Measurements from ENCODE around the gene LAMC1. TPM values are rescaled to one million over a fixed set of nuclear protein-coding genes. Genes with fewer than 3 reads are reported as not detected.

Gene LAMC1
- total and polyA plus RNA-seq, 2 donors (not counting 1 experiment from before 2014, with no cell fraction given) = 11.5 to 34.0 TPM

DNA sequence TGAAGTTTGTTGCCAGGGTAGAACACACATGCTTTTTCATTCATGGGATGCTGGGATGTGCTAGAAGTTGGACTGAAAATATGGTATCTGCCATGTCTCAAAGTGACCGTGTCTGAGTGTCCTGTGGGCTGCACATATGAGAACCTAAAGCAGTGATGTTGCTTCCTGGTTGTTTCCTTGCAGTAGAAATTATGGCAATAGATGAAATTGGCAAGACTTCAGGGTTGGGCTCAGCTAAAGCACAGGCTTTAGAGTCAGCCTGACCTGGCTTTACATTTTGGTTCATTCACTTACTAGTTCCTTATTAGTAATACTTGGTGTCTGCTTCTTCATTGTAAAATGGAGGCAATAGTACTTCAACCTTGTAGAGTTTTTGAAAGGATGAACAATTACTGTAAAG lies 165.0 kb downstream of the LAMC1 start:
- no peak overlapping the region for H3K27ac ChIP-seq (ENCODE audit: low read length in 2 of 2)
- no peak overlapping the region for H3K4me2 ChIP-seq (replicated peaks; ENCODE audit: low read depth, low read length, poor library complexity, severe bottlenecking)
- intact Hi-C loops (cut with micrococcal nuclease) = no loop called here
- H3K4me3 Mint-ChIP-seq = no peak overlapping the region
- no peak overlapping the region for H3K4me3 ChIP-seq (ENCODE audit: control extremely low read depth in 1 of 5, extremely low read depth in 1 of 5, insufficient read depth in 1 of 5, low read depth in 2 of 5, low read length in 4 of 5)
- no peaks in the 10 kb centered on the region for H3K9me3 ChIP-seq (ENCODE audit: control extremely low read depth in 1 of 3, control insufficient read depth in 2 of 3, insufficient read depth in 1 of 3, low read length in 2 of 3)
- H3K9me3 Mint-ChIP-seq (ENCODE audit: insufficient read depth) = no peaks in the 10 kb centered on the region
- peaks cover 4 to 7% of the 10 kb centered on the region in 2 donors for H3K4me1 ChIP-seq (ENCODE audit: control insufficient read depth in 2 of 2, insufficient read depth in 2 of 2, low read length in 2 of 2)
- H3K79me2 ChIP-seq (ENCODE audit: control insufficient read depth, insufficient read depth, low read length) = no peaks in the 10 kb centered on the region
- H3K9ac ChIP-seq (ENCODE audit: low read length) = no peak overlapping the region
- peaks cover 0 to 17% (median 13%) of the 10 kb centered on the region in 4 experiments for H3K27me3 ChIP-seq (replicated peaks in 1 of 4; ENCODE audit: control extremely low read depth in 1 of 4, control insufficient read depth in 3 of 4, insufficient read depth in 4 of 4, low read length in 3 of 4)
- POLR2A ChIA-PET = no interaction called here
- CTCF ChIA-PET = no interaction called here
- TF ChIP-seq EZH2 (IDR thresholded peaks at IDR 0.05; ENCODE audit: borderline replicate concordance, insufficient read depth, low read depth, low read length, poor library complexity, severe bottlenecking) = no peak
- TF ChIP-seq, protein P1, sequence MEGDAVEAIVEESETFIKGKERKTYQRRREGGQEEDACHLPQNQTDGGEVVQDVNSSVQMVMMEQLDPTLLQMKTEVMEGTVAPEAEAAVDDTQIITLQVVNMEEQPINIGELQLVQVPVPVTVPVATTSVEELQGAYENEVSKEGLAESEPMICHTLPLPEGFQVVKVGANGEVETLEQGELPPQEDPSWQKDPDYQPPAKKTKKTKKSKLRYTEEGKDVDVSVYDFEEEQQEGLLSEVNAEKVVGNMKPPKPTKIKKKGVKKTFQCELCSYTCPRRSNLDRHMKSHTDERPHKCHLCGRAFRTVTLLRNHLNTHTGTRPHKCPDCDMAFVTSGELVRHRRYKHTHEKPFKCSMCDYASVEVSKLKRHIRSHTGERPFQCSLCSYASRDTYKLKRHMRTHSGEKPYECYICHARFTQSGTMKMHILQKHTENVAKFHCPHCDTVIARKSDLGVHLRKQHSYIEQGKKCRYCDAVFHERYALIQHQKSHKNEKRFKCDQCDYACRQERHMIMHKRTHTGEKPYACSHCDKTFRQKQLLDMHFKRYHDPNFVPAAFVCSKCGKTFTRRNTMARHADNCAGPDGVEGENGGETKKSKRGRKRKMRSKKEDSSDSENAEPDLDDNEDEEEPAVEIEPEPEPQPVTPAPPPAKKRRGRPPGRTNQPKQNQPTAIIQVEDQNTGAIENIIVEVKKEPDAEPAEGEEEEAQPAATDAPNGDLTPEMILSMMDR (IDR thresholded peaks at IDR 0.05) = no peak
- no peak overlapping the region for H2AFZ ChIP-seq (ENCODE audit: insufficient read depth, low read depth, low read length, poor library complexity, severe bottlenecking)
- no peaks in the 10 kb centered on the region for H3K4me1 Mint-ChIP-seq
- DNase-seq (no peak), ATAC-seq (ENCODE audit: low read depth) (no peak)
- no peaks in the 10 kb centered on the region for H4K20me1 ChIP-seq (ENCODE audit: control insufficient read depth, insufficient read depth, low read length, poor library complexity, severe bottlenecking)
- 90% methylated on average over 1 of the region's 1 CpG for WGBS (ENCODE audit: insufficient coverage)
- peaks cover 46% of the 10 kb centered on the region for H3K27me3 Mint-ChIP-seq
- no peaks in the 10 kb centered on the region for H3K36me3 ChIP-seq (replicated peaks in 1 of 2; ENCODE audit: control extremely low read depth in 1 of 2, control insufficient read depth in 1 of 2, extremely low read depth in 1 of 2, insufficient read depth in 2 of 2, low read length in 1 of 2)
- H3K27ac Mint-ChIP-seq = no peak overlapping the region

DNA sequence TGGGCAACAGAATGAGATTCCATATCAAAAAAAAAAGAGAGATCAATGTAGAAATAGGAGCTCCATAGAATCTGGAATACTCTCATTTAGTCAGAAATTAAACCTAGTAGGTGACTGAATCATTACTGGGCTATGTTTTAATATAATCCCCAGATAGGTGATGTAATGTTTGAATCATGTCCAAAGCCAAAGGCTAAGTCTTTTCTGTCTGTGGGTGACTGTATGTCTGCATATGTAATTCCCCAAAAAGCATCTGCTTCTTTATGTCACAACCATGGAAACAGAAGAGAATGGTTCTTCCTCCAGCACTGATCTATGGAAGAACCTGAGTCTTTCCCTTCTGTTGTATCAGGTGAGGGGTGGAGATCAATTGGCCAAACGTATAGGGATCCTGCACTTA lies 168.6 kb downstream of the LAMC1 start:
- Histone ChIP-seq H3K4me2 (replicated peaks; ENCODE audit: low read depth, low read length, poor library complexity, severe bottlenecking) (no peak overlapping the region), H3K27me3 (replicated peaks in 1 of 4; ENCODE audit: control extremely low read depth in 1 of 4, control insufficient read depth in 3 of 4, insufficient read depth in 4 of 4, low read length in 3 of 4) (peaks cover 0 to 7% (median 1%) of the 10 kb centered on the region in 4 experiments), H3K4me1 (ENCODE audit: control insufficient read depth in 2 of 2, insufficient read depth in 2 of 2, low read length in 2 of 2) (no peaks in the 10 kb centered on the region), H3K36me3 (replicated peaks in 1 of 2; ENCODE audit: control extremely low read depth in 1 of 2, control insufficient read depth in 1 of 2, extremely low read depth in 1 of 2, insufficient read depth in 2 of 2, low read length in 1 of 2) (no peaks in the 10 kb centered on the region), H3K4me3 (ENCODE audit: control extremely low read depth in 1 of 5, extremely low read depth in 1 of 5, insufficient read depth in 1 of 5, low read depth in 2 of 5, low read length in 4 of 5) (no peak overlapping the region), H3K9me3 (ENCODE audit: control extremely low read depth in 1 of 3, control insufficient read depth in 2 of 3, insufficient read depth in 1 of 3, low read length in 2 of 3) (no peaks in the 10 kb centered on the region), H4K20me1 (ENCODE audit: control insufficient read depth, insufficient read depth, low read length, poor library complexity, severe bottlenecking) (no peaks in the 10 kb centered on the region), H3K79me2 (ENCODE audit: control insufficient read depth, insufficient read depth, low read length) (no peaks in the 10 kb centered on the region), H3K27ac (ENCODE audit: low read length in 2 of 2) (no peak overlapping the region), H2AFZ (ENCODE audit: insufficient read depth, low read depth, low read length, poor library complexity, severe bottlenecking) (no peak overlapping the region), H3K9ac (ENCODE audit: low read length) (no peak overlapping the region)
- Mint-ChIP-seq H3K9me3 (ENCODE audit: insufficient read depth) (no peaks in the 10 kb centered on the region), H3K27ac (no peak overlapping the region), H3K4me1 (peaks cover 2% of the 10 kb centered on the region), H3K4me3 (no peak overlapping the region), H3K27me3 (peaks cover 39% of the 10 kb centered on the region)
- TF ChIP-seq EZH2 (IDR thresholded peaks at IDR 0.05; ENCODE audit: borderline replicate concordance, insufficient read depth, low read depth, low read length, poor library complexity, severe bottlenecking) = no peak
- TF ChIP-seq, protein P1 (IDR thresholded peaks at IDR 0.05) = no peak
- no CpG with 5 or more reads among the region's 1 CpG for WGBS (ENCODE audit: insufficient coverage)
- no peak for ATAC-seq (ENCODE audit: low read depth)
- no peak for DNase-seq
- ChIA-PET POLR2A (no interaction called here), CTCF (no interaction called here)
- intact Hi-C loops (cut with micrococcal nuclease) = no loop called here

Measured in B cell (primary cell).